ENCODE data around the gene ZDHHC21.
"Not testable (repeated sequence)": the region's sequence is repeated elsewhere in the genome, so short reads cannot be mapped to it uniquely, and the experiment has no call there.

Gene ZDHHC21

GRCh38 chr9:14686168-14686567 lies 7.1 kb downstream of the ZDHHC21 start:
- TF ChIP-seq, protein P1, sequence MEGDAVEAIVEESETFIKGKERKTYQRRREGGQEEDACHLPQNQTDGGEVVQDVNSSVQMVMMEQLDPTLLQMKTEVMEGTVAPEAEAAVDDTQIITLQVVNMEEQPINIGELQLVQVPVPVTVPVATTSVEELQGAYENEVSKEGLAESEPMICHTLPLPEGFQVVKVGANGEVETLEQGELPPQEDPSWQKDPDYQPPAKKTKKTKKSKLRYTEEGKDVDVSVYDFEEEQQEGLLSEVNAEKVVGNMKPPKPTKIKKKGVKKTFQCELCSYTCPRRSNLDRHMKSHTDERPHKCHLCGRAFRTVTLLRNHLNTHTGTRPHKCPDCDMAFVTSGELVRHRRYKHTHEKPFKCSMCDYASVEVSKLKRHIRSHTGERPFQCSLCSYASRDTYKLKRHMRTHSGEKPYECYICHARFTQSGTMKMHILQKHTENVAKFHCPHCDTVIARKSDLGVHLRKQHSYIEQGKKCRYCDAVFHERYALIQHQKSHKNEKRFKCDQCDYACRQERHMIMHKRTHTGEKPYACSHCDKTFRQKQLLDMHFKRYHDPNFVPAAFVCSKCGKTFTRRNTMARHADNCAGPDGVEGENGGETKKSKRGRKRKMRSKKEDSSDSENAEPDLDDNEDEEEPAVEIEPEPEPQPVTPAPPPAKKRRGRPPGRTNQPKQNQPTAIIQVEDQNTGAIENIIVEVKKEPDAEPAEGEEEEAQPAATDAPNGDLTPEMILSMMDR (IDR thresholded peaks at IDR 0.05; ENCODE audit: low read depth, low read length, missing control alignments): no peak
- DNase-seq (ENCODE audit: extremely low read depth, low read depth): no peak

GRCh38 chr9:14682616-14683015 lies 10.6 kb downstream of the ZDHHC21 start:
- not testable (repeated sequence) for H3K4me3 ChIP-seq (replicated peaks; ENCODE audit: low read depth, low read length); DNase-seq (ENCODE audit: extremely low read depth, low read depth)

More at GRCh38 chr9:14686168-14686567, 7.1 kb downstream of the ZDHHC21 start:
- no peak overlapping the region for H3K4me3 ChIP-seq (replicated peaks; ENCODE audit: low read depth, low read length)

DNA sequence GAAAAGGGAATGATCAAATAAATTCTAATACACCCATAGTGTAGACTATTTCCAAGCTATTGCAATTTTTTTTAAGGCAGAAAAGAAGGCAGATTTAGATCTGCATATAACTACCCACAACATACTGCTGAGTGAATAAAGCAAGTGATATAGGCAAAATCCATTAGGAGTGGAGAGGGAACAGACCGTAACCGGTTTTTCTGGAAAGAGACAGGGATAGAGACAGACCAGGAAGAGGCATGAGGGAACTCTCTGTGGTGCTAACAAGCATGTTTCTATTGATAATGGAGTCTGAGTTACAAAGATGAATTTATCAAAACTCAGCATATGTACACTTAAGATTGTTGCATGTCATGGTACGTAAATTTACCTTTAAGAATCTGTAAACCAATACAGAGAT lies 14.5 kb downstream of the ZDHHC21 start:
- no peak overlapping the region for H3K4me3 ChIP-seq (replicated peaks; ENCODE audit: low read depth, low read length)
- TF ChIP-seq, protein P1 (IDR thresholded peaks at IDR 0.05; ENCODE audit: low read depth, low read length, missing control alignments): no peak
- no peak for DNase-seq (ENCODE audit: extremely low read depth, low read depth)

GRCh38 chr9:14677872-14678271 lies 15.4 kb downstream of the ZDHHC21 start:
- TF ChIP-seq, protein P1 (IDR thresholded peaks at IDR 0.05; ENCODE audit: low read depth, low read length, missing control alignments): no peak
- no peak for DNase-seq (ENCODE audit: extremely low read depth, low read depth)

DNA sequence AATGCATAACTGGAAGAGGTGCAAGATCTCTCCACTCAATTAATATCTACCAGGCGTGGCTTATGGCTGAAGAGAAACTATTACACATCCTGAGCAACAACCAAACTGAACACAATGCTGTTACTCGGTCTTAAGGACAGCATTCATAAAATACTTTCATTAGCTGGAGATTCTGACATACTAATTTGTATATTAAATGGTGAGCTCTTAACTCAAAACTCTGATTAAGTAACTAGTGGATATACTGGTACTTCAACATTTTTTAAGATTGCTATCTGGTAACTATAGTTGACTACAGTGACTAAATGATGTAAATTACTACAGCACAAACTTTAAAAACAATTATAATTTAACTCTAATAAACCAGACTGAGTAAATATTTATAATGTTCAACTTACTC lies 15.8 kb downstream of the ZDHHC21 start:
- H3K4me3 ChIP-seq (replicated peaks; ENCODE audit: low read depth, low read length): no peak overlapping the region
- TF ChIP-seq, protein P1 (IDR thresholded peaks at IDR 0.05; ENCODE audit: low read depth, low read length, missing control alignments): no peak
- DNase-seq (ENCODE audit: extremely low read depth, low read depth): no peak

More at GRCh38 chr9:14677872-14678271, 15.4 kb downstream of the ZDHHC21 start:
- H3K4me3 ChIP-seq (replicated peaks; ENCODE audit: low read depth, low read length): no peak overlapping the region

DNA sequence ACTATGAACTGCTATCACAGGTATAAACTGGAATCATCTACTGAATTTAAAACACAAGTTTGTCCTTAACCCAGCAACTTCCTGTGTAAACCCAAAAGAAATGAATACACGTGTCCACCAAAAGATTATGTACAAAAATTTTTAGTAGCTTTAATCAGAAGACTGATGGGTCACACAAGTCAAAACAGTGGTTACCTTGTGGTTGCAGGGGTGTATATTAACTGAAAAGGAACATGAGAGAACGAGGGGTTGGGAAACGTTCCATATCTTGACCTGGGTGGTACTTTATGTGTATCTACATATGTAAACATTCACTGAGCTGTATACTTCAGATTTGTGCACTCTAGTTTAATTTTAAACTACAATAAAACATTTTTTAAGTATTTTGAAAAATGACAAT lies 18.6 kb downstream of the ZDHHC21 start:
- no peak for DNase-seq (ENCODE audit: extremely low read depth, low read depth)
- TF ChIP-seq, protein P1 (IDR thresholded peaks at IDR 0.05; ENCODE audit: low read depth, low read length, missing control alignments): no peak
- no peak overlapping the region for H3K4me3 ChIP-seq (replicated peaks; ENCODE audit: low read depth, low read length)

DNA sequence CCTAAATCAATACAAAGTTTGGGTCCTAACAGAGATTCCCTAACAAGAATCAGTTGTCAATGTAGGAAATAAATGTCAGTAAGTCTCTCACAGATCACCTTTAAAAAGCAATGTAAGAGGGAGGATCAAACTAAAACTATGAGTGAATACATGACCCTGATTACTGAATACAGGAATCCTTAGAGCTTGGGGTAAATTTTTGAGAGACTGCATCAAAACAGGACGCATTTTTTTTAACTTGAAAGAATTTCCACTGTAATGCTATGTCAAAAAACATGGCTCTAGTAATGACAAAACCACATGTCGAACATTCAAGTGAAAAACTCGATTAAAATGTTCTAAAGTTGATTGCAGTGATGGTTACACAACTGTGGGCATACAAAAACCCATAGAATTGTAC lies 21.9 kb downstream of the ZDHHC21 start:
- H3K4me3 ChIP-seq (replicated peaks; ENCODE audit: low read depth, low read length): no peak overlapping the region
- DNase-seq (ENCODE audit: extremely low read depth, low read depth): no peak
- TF ChIP-seq, protein P1 (IDR thresholded peaks at IDR 0.05; ENCODE audit: low read depth, low read length, missing control alignments): no peak

Data from HFF-Myc (cell line).